Epithelial cell of esophagus (primary cell): ENCODE data around the gene MED13L.

Experiments used
- DNase-seq: peaks from one replicate; pipeline ENCODE4 v3.0.0; 2010; ENCODE audit warnings: low read depth
- H3K4me3 ChIP-seq: 2 replicates; pipeline ENCODE4 v1.5.1; 2011; ENCODE audit warnings: mild to moderate bottlenecking, low read length, control low read depth
- CTCF ChIP-seq: IDR thresholded peaks from 2 replicates; pipeline ENCODE4 v1.5.1; 2011; ENCODE audit warnings: low read depth, mild to moderate bottlenecking, low read length, control low read depth, inconsistent platforms; ENCODE audit not compliant: insufficient read depth; ENCODE audit errors: missing control alignments

MED13L gene

GRCh38 chr12:116261525-116262100 is 15.9 kb downstream of the MED13L start:
- no peak for TF ChIP-seq CTCF
- no peak for DNase-seq
- H3K4me3 ChIP-seq = no peak overlapping the region

- no peak overlapping the region for H3K4me3 ChIP-seq
- no peak for DNase-seq
- no peak for TF ChIP-seq CTCF
These were observed 17.5 kb downstream of the MED13L start for GRCh38 chr12:116259800-116260577.

- no peak for DNase-seq
- no peak overlapping the region for H3K4me3 ChIP-seq
- TF ChIP-seq CTCF = no peak
These were observed 19.7 kb downstream of the MED13L start for GRCh38 chr12:116257826-116258225.

- no peak overlapping the region for H3K4me3 ChIP-seq
- no peak for TF ChIP-seq CTCF
- DNase-seq = no peak
These were observed 20.3 kb downstream of the MED13L start for GRCh38 chr12:116257215-116257614.

GRCh38 chr12:116249938-116250337 is 27.6 kb downstream of the MED13L start:
- TF ChIP-seq CTCF = no peak
- no peak for DNase-seq
- H3K4me3 ChIP-seq = no peak overlapping the region

GRCh38 chr12:116248930-116249329 is 28.6 kb downstream of the MED13L start:
- no peak for TF ChIP-seq CTCF
- no peak overlapping the region for H3K4me3 ChIP-seq
- no peak for DNase-seq

GRCh38 chr12:116248433-116248832 is 29.1 kb downstream of the MED13L start:
- H3K4me3 ChIP-seq = no peak overlapping the region
- DNase-seq = no peak
- TF ChIP-seq CTCF = no peak
